H7 (cell line): ENCODE results near the gene CNTN3. TPM values are rescaled to one million over a fixed set of nuclear protein-coding genes. Genes with fewer than 3 reads are reported as not detected.

ENCODE experiments used
- DNase-seq: peaks from one replicate; pipeline ENCODE4 v3.0.0; 2012
- H3K27me3 ChIP-seq: 2 replicates; pipeline ENCODE4 v1.6.0; 2011; ENCODE audit warnings: mild to moderate bottlenecking, low read length; ENCODE audit not compliant: control insufficient read depth, insufficient read depth
- H3K36me3 ChIP-seq: replicated peaks from 2 replicates; pipeline ENCODE4 v1.5.1; 2011; ENCODE audit warnings: low read length; ENCODE audit not compliant: control insufficient read depth, insufficient read depth
- H3K4me3 ChIP-seq: 2 replicates; pipeline ENCODE4 v1.5.1; 2011; ENCODE audit warnings: low read depth, mild to moderate bottlenecking, control low read depth, low read length, moderate library complexity; ENCODE audit not compliant: insufficient read depth
- total RNA-seq: library from RNA; depleted of rRNA; stranded (reverse); fragments of >200 nt; shearing (Covaris generic); gene quantifications from 2 replicates; pipeline ENCODE4 v1.2.3, GENCODE V29; 2014

Gene CNTN3
- total RNA-seq, 1 experiment from 2014 or later: 0.14 TPM

DNA sequence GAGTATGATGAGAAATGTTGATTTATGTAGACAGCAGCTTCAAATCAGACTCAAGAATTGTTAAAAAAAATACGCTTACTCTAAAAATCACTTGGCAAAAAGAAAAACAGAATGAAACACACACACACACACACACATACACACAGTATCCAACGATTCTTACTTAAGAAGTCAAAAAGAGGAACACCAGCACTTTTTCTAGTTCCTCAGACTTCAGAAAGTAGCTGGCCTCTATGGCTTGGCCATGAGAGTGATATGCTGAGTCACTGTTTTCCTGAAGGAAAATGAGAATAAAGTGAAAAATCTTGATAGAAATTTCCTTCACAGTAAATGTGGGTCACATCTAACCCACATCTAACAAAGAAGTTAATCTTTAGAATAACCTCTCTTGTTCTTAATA lies 22.1 kb downstream of the CNTN3 start:
- no peak for DNase-seq
- Histone ChIP-seq H3K27me3 (no peaks in the 10 kb centered on the region), H3K36me3 (no peaks in the 10 kb centered on the region), H3K4me3 (no peak overlapping the region)

DNA sequence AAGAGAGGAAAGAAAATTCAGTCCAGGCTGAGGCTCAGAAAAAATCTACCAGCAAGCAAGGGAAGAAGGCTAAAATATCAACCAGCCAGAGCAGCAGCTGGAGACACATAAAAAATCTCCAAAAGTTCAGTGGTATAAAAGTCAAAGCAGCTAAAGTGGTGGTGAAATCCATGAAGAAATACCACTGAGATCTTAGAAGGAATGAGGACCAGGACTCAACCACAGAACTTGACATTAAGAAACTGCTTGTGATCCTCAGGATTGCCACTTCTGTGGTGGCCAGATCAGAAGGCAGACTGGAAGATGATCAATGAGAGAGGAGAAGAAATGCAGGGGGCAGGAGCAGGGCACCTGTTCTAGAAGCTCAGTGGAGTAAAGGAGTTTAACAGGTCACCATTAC lies 22.5 kb downstream of the CNTN3 start:
- Histone ChIP-seq H3K4me3 (no peak overlapping the region), H3K27me3 (no peaks in the 10 kb centered on the region), H3K36me3 (no peaks in the 10 kb centered on the region)
- DNase-seq: no peak

DNA sequence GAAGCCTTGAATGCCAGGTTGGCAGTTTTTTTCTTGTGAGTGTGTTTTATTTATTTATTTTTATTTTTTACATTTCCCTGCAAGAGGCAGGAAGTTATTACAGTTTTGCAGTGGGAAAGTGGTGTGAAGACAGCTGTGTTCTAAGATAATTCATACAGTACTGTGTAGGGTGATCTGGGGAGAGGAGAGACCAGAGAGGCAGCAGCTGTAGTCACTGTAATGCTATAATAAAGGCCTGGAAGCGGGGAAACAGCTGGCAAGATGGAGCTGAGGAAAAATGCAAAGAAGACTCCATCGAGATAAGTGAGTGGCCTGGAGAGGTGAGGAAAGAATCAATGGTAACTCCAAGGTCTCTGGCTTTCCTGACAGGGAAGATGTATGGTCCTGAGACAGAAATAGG lies 23.1 kb downstream of the CNTN3 start:
- Histone ChIP-seq H3K36me3 (no peaks in the 10 kb centered on the region), H3K27me3 (no peaks in the 10 kb centered on the region), H3K4me3 (no peak overlapping the region)
- no peak for DNase-seq

DNA sequence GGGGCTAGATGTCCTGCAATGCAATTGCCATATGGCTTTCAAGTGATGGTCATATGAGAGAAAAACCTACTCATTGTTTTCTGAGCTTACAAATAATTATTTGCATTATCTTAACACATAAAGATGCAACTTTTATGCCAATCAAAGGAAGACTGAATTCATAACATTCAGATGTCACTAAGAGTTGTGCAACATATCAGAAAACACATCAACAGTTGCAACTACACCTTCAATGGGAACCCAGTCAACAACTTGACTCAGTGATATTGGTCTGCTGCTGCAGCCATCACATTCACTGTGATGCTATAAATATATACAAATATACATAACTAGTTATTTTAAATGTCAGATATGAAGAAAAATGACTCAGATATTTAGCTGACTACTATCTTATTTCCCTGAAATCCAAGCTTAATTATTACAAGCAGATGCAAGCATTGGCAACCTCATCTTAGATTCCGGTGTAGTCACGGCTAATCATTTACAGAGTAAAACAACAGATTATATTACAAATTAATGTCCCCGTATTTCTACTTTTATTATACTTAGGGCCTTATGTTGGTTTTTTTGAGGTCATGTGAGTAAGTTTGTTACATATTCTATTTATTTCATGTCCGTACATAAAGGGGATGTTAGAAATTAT lies 23.7 kb downstream of the CNTN3 start:
- Histone ChIP-seq H3K4me3 (no peak overlapping the region), H3K36me3 (no peaks in the 10 kb centered on the region), H3K27me3 (no peaks in the 10 kb centered on the region)
- no peak for DNase-seq

DNA sequence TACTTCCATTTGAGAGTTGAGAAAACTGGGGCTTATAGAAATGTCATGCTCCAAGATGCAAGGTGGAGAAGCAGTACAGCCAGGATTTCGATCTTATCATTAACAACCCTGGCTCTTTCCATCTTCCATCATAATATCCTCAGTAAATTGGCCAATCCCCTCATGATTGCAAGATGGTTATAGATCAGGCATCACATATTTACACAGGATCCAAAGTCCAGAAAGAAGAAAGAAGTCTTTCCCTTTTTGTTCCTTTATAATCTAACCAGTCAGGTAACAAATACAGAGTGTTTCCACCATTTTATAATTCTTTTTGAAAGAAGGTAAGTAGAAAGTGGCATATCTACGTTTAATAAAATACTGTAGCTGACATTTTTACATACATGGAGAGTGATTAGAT lies 29.7 kb downstream of the CNTN3 start:
- Histone ChIP-seq H3K27me3 (no peaks in the 10 kb centered on the region), H3K36me3 (no peaks in the 10 kb centered on the region), H3K4me3 (no peak overlapping the region)
- no peak for DNase-seq

DNA sequence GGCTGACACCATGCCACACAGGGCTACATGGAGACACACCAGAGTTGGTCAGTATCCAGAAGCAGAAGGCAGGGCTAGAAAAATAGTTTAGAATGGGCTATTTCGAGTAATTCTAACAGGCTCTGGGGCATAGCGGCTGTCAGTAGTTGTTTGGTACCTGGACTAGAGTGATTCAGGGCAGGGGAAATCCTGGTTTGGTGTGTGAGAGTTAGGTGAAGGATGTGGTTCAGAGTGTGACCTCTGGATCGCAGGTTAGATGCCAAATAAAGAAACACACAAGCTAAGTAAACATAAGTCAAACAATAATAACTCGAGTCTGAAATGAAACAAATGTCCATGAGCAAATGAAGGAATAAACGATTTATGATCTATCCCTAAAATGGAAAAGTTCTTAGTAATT lies 31.5 kb downstream of the CNTN3 start:
- no peak overlapping the region for H3K4me3 ChIP-seq
- H3K36me3 ChIP-seq: no peaks in the 10 kb centered on the region
- no peak for DNase-seq
- no peaks in the 10 kb centered on the region for H3K27me3 ChIP-seq

DNA sequence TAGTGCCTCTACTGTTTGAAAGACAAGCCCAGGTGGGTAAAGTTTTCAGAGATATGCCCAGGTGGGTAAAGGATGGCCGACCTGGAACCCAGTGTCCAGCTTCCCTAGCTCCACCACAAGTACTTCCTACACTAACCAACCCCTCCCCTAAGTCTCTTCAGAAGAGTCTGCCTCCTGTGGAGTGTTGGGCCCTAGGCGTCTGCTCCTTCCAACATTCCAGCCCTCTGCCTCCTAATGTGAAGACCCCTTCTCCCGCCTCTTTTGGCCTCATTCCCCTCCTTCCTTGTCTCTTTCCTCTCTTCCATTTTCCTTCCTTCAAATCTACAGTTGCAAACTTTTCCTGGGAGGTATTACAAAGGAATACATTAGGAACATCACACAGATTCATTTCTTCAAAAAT lies 38.6 kb downstream of the CNTN3 start:
- DNase-seq: peak; percentile 2
- H3K36me3 ChIP-seq: no peaks in the 10 kb centered on the region
- no peak overlapping the region for H3K4me3 ChIP-seq
- H3K27me3 ChIP-seq: no peaks in the 10 kb centered on the region

DNA sequence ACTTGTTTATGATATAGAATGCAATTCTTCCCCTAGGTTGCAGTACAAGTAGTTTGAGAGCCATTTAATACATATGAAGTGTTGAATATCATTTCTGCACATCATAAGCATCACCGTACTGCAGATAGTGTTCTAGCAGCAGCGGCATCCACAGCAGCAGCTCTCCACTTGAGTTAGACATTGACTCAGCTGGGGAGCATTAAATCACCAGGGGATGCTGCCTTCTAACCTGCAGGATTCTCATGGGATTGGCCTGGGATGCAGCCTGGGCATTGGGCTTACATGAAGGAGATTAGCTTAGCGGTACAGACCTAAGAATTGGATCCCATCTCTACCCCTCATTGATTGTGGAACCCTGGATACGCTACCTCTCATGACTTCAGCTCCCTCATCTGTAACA lies 43.3 kb downstream of the CNTN3 start:
- DNase-seq: no peak
- H3K36me3 ChIP-seq: no peaks in the 10 kb centered on the region
- no peaks in the 10 kb centered on the region for H3K27me3 ChIP-seq
- no peak overlapping the region for H3K4me3 ChIP-seq
